ENCODE results near the gene TSPY2.
"Not testable (repeated sequence)": the region's sequence is repeated elsewhere in the genome, so short reads cannot be mapped to it uniquely, and the experiment has no call there.

DNA sequence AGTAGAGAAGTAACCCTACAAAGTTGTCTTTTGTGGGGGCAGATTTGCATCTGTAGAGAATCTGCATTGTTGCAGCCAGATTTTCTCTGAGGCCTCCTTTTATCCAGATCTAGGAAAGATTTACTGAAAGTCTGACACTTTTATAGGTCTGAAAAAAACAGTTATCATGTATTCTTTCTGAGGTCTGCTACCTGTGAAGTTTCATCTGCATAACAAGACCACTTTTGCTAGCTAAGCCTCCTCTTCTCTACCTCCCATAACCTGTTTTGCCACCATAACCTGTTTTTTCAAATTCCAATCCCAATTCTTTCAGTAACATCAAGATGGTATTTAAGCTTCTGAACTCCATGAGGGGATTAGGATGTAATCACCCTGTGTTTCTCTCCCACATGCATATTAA, 36.5 kb upstream of the TSPY2 start:
- not testable (repeated sequence) for TF ChIP-seq CEBPB (tag; IDR thresholded peaks at IDR 0.05); JUN (IDR thresholded peaks at IDR 0.05; ENCODE audit: borderline replicate concordance, low read depth, low read length); JUN (CRISPR knock-in tag; IDR thresholded peaks at IDR 0.05; ENCODE audit: borderline replicate concordance); EZH2 (IDR thresholded peaks at IDR 0.05; ENCODE audit: borderline replicate concordance, low read depth, low read length); CTCF (IDR thresholded peaks at IDR 0.05 in 2 of 3, conservative IDR thresholded peaks at IDR 0.05 in 1 of 3; ENCODE audit: insufficient read depth in 2 of 3, low read depth in 1 of 3, low read length in 3 of 3); ATF7 (IDR thresholded peaks at IDR 0.05); FOS (IDR thresholded peaks at IDR 0.05; ENCODE audit: extremely low read depth, insufficient read length); ZNF41 (CRISPR knock-in tag; conservative IDR thresholded peaks at IDR 0.05); GMEB1 (CRISPR knock-in tag; IDR thresholded peaks at IDR 0.05); FOXM1 (IDR thresholded peaks at IDR 0.05; ENCODE audit: low read depth); FOXM1 (CRISPR knock-in tag; IDR thresholded peaks at IDR 0.05; ENCODE audit: low read depth); IRF2 (CRISPR knock-in tag; IDR thresholded peaks at IDR 0.05); HDAC8 (tag; IDR thresholded peaks at IDR 0.05)

Measured in K562 (cell line).